Femur (tissue), 1 donor: Measurements from ENCODE around the gene HADH.
A peak's percentile ranks its signal among the peaks of the same experiment; 100 is the strongest.
"Not testable (repeated sequence)": the region's sequence is repeated elsewhere in the genome, so short reads cannot be mapped to it uniquely, and the experiment has no call there.

Source experiments
- DNase-seq: peaks from one replicate; pipeline ENCODE4 v3.0.0-alpha.2; 2017

HADH gene

DNA sequence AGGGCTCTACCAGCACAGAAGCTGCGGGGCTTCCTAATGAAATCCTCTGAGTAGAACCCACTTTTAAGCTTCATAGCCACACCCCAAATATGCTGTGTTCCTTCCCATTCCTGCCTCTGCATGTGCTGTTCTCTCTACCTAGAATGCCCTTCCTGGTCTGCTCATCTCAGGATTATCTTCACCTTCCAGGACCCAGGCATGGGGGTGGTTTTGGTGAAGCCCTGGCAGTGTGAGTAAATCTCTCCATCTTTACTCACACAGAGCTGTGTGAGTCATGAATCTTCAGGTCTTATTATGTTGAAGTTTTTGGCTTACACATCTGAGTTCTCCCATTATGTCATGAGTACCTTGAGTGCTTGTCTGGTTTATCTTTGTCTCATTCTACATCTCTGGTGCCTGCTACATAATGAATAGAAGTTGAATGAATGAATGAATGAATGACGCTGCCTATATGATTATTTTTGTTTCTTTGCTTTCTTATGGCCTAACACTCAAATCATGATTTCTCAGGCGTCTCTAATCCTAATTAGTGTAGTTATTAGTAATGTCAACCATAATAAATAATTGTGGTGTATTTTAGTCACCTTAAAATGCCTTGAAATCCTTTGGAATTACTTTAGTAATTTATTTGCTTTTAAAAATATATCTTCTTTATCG lies 41.9 kb downstream of the HADH start:
- no peak for DNase-seq

DNA sequence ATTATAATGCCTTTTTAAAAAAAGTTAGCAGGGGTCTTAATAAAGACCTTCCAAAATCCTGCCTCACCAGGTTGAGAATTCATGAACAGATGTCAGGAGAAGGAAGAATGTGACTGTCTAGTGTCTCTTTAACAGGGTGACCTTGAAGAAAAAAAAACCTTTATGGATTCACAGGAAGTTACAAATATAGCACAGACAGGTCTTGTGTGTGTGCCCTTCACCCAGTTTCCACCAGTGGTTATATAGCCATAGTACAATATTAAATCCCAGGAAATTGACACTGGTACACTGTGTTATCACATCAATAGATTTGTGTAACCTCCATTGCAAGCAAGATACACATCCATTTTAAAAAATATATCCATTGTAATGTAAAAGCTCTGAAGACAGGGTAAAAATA lies 43.7 kb downstream of the HADH start:
- DNase-seq = no peak

DNA sequence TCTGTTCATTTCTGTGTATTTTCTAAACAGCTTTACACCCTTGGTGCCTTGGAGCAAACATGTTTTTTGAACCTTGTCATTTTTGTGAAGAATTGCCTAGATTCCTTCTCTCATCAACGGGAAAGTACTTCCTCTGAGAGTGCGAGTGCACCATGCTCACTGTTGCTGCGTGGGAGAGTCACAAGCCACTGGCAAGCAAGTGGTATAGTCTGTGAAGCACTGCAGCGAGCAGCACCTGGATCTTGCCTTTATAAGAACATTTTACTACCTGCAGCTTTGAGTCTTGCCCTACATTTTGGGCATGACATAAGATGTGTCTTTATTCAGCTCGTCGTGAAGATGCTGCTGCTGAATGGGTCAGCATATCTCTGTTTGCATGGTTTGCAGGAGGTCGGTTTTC lies 44.9 kb downstream of the HADH start:
- no peak for DNase-seq

DNA sequence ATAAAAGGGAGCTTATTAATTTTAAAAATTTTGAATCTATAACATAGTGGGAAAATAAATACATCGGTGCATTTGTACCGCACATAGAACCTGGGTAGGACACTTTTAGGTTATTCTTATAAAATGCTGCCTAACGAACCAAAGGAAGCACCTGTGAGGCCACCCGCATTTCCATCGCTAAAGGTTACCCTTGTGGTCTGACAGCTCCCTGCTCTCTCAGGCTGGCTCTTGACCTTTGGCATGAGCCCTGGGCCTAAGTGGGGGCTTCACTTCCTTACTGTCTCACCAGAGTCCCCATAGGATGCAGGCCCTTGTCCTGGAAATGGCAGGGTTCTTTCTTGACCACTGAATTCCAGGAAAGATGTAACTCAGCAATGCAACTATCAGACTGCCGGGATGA lies 46.0 kb downstream of the HADH start:
- no peak for DNase-seq

DNA sequence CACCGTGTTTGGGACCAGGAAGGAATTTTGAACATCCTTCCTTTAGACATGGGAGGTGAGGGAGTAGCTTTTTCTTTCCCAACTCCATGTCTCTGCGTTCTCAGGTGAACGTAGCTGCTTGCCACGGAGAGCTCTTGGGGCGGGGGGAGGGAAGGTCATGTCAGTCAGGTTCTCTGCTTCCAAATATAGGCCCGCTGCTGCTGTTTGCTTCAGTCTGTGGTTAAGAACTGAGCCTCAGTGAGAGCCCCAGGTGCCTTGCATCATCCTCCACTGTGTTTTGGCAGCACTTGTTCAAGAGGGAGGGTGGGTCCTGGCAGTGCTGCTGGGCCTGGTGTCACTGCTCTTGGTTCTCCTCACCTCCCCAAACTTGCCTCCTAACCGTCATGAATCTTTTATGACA lies 46.5 kb downstream of the HADH start:
- no peak for DNase-seq

DNA sequence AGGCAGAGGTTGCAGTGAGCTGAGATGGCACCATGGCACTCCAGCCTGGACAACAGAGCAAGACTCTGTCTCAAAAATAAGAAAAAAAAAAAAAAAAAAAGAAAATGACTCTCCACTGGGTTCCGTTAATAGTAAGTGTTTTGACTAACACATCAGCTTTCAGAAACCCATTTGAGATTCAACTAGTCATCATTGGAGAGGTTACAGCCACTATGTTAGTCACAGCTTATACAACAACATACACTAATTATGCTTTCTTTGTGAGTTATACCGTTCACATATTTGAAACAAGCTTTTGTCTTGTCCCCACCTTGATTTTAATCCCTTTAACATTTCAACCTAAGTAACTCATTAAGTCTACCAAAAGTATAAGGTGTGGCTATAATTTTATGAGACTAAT lies 48.2 kb downstream of the HADH start:
- no peak for DNase-seq

DNA sequence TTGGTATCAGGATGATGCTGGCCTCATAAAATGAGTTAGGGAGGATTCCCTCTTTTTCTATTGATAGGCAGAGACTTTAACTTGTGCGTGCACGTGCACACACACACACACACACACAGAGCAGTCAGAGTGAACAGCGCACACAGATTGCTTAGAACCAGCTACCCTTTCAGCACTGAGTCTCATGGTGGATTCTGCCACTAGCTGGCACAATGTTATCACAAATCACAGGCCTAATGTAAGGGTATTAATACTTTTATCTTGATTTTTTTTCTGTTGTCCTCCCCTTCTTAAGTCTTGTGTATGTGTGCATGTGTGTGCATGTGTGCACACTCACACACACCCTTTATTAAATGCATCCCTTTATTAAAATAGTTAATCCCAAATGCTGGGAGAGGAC lies 53.2 kb downstream of the HADH start:
- DNase-seq = no peak

DNA sequence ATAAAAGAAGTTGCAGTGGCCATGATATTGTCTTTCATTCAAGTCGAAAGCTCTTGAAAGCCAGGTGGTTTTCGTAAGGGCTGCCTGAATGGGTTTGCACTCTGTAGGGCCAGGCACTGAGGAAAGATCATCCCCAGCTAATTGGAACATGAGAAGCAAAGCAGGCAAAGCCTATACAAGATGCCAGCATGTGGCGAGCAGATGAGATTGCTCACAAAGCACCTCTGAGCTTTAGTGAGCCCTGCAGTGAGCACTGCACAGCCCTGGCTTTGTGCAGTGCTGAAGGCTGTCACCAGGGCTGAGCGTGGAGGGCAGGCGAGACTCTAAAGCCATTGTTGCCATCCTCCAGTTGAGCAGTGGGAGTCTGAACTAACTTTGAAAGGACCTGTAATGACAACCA lies 53.8 kb downstream of the HADH start:
- DNase-seq = no peak

DNA sequence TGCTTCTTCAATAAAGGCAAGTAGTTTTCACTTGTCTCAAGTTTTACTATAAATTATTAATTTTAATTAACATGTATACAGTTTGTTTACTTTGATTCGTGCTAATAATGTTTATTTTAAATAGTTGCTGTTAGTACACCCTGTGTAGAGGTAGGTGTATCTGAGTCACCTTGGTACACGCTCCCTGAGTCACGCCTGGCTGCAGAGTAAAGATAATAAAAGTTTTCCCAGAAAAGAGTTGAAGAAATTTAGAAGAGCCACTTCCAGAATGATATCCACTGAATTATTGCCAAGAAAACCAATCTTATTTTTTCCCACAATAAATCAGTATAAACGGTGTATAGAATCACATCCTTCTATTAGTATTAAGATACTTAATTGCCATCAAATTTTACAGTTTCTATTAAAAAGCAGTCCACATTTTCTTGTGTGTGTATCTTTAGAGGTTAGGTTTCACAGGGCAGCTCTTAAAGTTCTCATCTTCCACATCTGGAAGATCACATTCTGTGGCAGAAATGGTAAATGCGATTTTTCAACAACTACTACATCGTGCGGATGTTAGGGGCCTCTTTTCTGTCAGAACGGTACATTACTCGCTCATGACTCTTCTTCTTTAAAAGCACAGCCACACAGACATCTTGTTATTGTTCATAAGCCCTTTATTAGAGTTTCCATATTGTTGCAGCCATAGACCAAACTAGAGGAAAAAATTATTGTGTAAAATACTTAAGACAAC lies 55.4 kb downstream of the HADH start:
- no peak for DNase-seq

DNA sequence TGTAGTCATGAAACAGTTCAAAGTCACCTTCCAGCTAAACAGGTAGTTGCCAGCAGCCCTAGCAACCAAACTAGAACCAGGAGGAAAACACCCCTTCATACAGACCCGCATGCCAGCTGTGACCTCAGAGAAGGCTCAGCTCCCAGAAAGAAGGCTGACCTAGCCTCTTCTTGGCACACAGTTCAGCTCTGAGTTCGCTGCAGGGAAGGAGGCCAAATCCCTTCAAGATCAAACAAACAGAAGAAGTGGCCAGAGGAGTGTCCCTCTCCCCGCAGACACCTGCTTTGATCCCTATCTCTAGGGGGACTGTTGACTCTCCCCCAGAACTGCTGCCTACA lies 56.0 kb downstream of the HADH start:
- DNase-seq = peak; percentile 83

DNA sequence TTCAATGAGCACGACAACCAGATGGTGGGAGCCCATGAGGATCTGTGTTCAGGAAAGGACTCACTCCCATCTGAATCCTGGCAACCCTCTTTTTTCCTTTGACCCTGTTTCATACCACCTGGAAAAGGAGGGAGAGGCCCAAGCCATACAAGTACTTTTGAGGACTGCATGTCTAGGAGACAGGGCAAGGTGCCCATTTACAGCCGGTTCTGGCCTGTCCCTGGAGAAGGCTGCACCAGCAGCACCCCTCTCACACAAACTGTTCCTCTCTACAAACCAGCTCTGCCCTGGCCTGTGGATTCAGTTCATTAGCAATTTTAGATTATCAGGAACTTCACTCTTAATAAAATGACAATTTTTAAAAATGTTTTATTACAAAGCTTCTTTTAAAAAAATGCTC lies 57.5 kb downstream of the HADH start:
- DNase-seq = no peak

DNA sequence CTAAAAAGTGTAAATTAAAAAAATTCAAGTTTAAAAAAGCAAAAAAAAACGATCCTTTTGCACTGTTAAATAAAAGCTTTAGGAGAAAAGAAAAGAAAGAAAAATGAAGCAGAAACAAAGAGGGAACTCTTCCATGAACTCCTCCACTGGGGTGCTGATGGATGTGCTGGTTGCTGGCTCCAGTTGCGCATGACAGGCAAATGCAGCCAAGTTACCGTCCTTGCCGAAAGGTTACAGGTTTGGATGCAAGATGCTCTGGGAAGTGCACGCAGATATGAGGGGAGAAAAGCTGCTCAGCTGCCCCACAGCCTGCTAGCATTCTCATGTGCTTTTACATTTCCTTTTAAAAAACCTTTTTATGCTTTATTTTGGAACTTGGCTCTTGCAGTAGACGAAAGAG lies 58.5 kb downstream of the HADH start:
- no peak for DNase-seq

DNA sequence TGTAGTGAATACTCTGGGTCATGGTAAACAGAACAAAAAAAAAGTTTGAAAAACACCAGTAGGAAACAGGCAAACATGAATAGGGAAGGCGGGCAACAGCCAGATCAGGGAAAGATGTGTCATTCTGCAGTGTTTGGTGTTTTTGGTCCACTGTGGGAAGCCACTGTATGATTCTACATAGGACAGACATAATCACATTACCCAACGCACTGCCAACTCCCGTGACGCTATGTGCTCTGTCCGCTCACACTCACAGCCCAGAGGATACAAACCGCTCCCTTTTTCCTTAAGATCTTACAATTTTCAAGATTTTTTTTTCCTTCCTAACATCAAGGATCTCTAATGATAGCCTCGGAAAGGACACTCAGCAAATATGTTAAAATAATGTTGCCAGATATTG lies 59.3 kb downstream of the HADH start:
- no peak for DNase-seq

DNA sequence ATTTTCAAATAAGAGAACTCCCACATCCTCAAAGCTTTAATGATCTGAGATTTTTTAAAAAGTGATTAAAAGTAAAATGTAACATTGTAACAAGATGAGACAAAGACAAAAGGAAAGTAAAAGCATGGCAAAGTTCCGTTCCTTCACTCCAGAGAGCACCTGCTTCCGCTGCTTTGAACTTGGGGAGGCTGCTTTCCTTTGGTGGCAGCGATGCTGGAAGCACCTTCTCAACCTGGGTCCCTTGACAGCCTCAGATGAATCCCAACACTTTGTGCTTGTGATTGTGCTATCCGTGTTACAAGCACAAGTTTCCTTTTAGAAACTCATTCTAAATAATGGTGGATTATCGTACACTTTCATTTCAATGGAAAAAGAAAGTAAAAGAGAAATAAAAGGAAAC lies 59.7 kb downstream of the HADH start:
- no peak for DNase-seq

DNA sequence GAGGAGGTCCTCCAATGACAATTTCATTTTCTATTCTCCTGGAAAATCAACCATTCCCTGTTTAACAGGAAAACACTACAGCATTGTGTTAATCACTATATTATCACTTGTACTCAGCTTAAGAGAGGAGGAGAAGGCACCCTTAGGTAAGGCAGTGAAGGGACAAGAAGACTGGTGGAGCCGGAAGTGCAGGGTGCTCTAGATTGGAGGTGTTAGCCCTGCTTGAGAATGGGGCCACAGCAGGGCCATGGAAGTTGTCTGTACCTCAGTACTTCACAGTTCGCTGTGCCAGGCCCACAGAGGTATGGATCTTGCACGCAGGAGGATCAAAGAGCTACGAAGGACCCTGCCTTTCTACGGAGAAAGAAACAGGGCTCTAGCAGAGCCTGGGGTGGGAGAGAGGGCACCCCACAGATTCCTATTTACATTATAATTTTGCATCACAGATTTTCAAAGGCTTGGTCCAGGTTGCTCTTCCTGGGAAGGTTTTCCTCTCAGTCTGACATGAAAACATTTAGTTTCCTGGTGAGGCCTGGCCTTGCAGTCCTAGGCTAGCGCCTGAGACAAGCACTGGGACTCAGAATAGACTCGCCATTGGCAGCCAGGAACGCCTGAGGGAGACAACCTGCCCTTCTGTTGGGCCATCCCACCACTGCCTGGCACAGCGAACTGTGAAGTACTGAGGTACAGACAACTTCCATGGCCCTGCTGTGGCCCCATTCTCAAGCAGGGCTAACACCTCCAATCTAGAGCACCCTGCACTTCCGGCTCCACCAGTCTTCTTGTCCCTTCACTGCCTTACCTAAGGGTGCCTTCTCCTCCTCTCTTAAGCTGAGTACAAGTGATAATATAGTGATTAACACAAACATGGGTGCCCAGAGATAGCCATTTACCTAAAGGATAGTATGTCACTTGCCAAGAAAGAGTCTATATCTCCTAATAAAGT lies 60.8 kb downstream of the HADH start:
- DNase-seq = not testable (repeated sequence)

DNA sequence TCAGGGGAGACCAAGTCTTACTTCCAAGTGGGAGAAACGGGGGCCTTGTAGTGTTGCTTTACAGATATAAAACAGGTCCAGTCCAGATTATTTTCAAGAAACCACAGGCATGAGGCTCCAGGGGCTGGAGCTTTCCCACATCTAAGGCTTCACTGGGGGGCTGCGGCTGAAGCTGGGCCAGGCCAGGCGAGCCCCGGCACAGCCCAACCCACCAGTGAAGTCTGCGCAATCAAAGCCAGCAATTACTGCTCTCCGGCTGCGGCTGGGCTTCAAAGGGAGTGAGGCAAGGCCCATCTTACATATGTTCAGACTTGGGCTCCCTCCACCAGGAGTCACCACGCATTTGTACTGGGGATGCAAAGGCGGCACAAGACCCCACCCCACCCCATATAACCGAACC lies 61.7 kb downstream of the HADH start:
- DNase-seq = peak; percentile 71

DNA sequence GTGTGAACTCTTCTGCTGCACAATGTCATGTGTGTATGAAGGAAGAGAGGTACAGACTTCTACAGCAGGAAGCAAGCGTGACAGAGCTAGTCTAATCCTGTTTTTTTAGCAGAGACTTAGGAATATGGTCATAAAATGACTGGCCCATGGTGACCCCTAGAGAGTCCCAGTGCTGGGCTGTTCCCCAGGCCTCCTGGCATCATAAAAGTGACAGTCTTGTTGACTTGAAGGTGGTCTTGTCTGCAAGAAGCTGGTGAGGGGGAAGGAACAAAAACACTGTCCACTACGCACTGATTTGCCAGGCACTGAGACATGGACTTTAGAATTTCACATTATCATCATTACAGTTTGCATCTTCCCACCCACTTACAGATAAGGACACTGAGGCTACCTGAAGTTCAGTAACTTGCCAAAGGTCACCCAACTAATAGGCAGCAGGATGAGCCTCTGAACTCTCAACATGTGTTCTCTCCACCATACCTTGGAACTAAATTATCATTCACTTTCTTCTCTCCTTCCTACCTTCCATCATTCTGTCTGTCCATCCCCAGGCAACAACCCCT lies 63.0 kb downstream of the HADH start:
- no peak for DNase-seq

DNA sequence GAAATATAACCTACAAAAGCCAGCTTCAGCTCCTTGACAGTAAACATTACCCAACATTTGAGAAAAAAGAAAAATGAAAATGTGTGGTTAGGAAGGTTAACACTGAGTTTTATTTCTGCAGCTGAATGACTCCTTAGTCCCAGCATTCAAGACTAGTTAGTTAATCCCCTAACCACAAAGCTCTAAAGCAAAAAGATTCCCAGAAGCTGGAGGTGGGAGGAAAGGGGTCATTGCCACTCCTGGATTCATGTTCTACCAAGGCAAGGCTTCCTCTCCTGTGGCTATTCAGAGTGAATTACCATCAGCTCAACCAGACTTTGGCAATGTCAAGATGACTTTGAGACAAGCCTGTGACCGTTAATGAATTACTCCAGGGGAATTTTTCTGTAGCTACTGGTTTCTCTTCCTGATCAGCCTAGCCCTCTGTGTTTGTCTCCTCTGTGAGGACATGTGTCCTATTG lies 63.6 kb downstream of the HADH start:
- no peak for DNase-seq

DNA sequence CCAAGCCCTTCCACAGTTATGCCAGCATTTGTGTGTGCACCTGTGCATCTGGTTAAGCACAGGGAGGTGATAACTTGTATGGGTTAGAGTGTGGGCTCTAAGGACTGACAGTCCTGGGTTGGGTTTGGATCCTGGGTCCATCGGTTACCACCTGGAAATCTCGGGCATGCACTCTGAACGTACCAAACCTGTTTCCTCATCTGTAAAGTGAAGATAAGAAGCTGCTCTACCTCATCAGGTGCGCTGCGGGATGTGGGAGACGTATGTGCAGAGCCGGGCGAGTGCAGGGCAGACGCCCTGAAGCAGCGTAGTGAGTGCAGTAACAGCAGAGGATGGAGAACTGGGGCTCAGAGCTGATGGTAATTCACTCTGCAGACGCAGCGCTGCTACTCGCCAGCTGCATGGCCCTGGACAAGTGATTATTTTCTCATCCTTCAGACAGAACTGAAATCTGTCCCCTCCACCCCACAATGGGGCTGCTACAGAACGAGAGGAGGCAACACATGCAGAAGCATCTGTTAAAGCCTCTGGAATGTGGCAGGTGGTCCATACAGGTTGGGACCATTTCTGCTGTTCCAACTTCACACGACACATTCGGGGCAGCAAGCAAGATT lies 64.4 kb downstream of the HADH start:
- DNase-seq = no peak

DNA sequence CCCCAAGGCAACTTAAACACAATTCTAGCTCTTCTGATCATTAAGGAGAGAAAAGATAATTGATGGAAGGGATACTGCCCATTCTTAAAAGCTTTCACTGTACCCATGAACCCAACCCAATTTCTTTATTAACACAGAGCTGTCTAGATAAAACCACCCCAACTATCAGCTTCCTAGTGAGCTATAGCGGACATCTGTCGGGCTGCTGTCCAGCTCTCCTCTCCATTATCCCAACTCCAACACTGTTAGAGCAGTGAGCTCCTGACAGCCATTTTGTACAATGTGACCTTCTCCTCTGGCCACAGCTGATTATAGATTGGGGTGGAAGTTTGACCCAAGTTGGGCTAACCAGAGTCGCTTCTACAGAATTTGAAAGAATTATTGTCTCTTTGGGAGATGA lies 66.1 kb downstream of the HADH start:
- DNase-seq = no peak

DNA sequence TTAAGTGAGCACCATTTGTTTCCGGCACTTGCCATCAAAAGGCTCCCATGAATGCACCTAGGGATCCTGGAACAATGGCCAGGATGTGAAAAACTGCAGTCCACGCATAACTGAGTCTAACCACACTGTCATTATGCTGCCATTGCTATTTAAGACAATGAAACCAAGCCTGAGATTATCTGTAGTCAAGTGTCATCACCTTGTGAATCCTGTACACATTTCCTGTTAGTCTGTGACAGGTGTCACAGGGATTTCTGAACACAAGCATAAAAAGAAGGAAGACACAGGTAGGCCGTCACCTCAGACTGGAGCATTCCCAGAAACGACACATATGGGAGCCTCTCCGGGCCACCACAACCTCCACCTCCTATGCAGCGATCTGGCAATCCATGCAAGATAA lies 66.7 kb downstream of the HADH start:
- DNase-seq = no peak

DNA sequence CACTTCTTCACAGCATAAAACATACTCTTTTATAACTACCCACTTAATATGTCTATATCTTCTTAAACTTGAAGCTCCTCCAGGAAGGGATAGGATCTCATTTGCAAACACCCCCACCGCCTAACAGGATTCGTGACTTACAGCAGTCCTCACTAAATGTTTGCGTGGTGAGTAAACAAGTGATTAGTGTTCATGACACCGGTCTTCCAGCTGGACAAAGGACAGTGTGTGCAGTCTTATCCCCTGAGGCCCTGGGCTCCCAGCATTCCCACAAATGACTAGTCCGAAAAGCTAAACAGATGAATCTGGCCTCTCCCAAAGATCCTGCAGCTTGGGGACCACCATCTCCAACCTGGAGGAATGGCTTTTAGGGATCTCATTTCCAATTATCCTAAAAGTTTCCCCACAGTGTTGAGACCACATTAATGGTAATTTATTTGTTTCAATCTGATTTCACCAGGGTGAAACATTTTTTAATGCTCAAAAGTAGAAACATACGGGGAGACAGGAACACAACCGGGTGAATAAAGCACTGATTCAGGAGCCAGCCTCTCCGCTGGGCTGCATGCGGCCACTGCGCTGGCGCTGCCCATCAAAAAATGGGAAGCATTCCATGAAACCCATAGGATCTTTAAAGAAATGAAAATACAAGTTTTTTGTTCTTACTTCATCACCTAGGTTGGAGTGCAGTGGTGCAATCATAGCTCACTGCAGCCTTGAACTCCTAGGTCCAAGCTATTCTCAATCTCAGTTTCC lies 69.2 kb downstream of the HADH start:
- no peak for DNase-seq
